DOHH2 (cell line): ENCODE measurements around the gene CLK4.

ENCODE experiments used
- H3F3A ChIP-seq: fragments of 200-600 bp; sonication (generic), shearing (Covaris generic); 2 replicates; pipeline ENCODE4 v1.6.0; 2016; ENCODE audit warnings: antibody characterized with exemption, mild to moderate bottlenecking; ENCODE audit not compliant: control insufficient read depth, insufficient read depth
- H3K27ac ChIP-seq: fragments of 200-600 bp; sonication (generic); 2 replicates; pipeline ENCODE4 v1.5.1; 2014; ENCODE audit warnings: low read depth, mild to moderate bottlenecking, low read length, moderate library complexity
- H3K27me3 ChIP-seq: fragments of 200-600 bp; sonication (generic); 2 replicates; pipeline ENCODE4 v1.6.1; 2014; ENCODE audit warnings: mild to moderate bottlenecking, low read length, mixed read lengths; ENCODE audit not compliant: control insufficient read depth
- H3K36me3 ChIP-seq: fragments of 200-600 bp; sonication (generic); 2 replicates; pipeline ENCODE4 v1.6.1; 2014; ENCODE audit warnings: mild to moderate bottlenecking, low read length, moderate library complexity, mixed read lengths; ENCODE audit not compliant: control insufficient read depth
- H3K4me1 ChIP-seq: fragments of 200-600 bp; sonication (generic); 2 replicates; pipeline ENCODE4 v1.6.1; 2014; ENCODE audit warnings: mild to moderate bottlenecking, low read length, mixed read lengths; ENCODE audit not compliant: control insufficient read depth
- H3K4me2 ChIP-seq: fragments of 200-600 bp; sonication (generic); 2 replicates; pipeline ENCODE4 v1.6.0; 2014; ENCODE audit warnings: mild to moderate bottlenecking, low read length, moderate library complexity
- H3K4me3 ChIP-seq: fragments of 200-600 bp; sonication (generic); 2 replicates; pipeline ENCODE4 v1.5.1; 2014; ENCODE audit warnings: mild to moderate bottlenecking, low read length, mixed read lengths
- H3K79me2 ChIP-seq: fragments of 200-600 bp; sonication (generic); 2 replicates; pipeline ENCODE4 v1.6.1; 2014; ENCODE audit warnings: mild to moderate bottlenecking, low read length, mixed read lengths; ENCODE audit not compliant: control insufficient read depth
- H3K9me2 ChIP-seq: fragments of 200-600 bp; sonication (generic); replicated peaks from 2 replicates; pipeline ENCODE4 v1.6.1; 2014; ENCODE audit warnings: mild to moderate bottlenecking, low read length, mixed read lengths; ENCODE audit not compliant: control insufficient read depth
- H3K9me3 ChIP-seq: fragments of 200-600 bp; sonication (generic); 2 replicates; pipeline ENCODE4 v1.6.1; 2014; ENCODE audit warnings: antibody characterized with exemption, low read length, mixed read lengths; ENCODE audit not compliant: control insufficient read depth, insufficient read depth
- H4K20me1 ChIP-seq: fragments of 200-600 bp; sonication (generic); 2 replicates; pipeline ENCODE4 v1.6.0; 2014; ENCODE audit warnings: low read depth, mild to moderate bottlenecking, antibody characterized with exemption, low read length, moderate library complexity; ENCODE audit not compliant: control insufficient read depth, insufficient read depth
- CTCF ChIP-seq: fragments of 200-600 bp; sonication (generic); IDR thresholded peaks from one replicate; pipeline ENCODE4 v1.5.1; 2014; ENCODE audit warnings: antibody characterized with exemption, mild to moderate bottlenecking, low read depth, low read length; ENCODE audit not compliant: poor library complexity, severe bottlenecking
- EZH2phosphoT487 ChIP-seq: fragments of 200-600 bp; sonication (generic); IDR thresholded peaks from 2 replicates; pipeline ENCODE4 v1.6.1; 2017; ENCODE audit warnings: borderline replicate concordance, mild to moderate bottlenecking, antibody characterized with exemption, low read length, moderate library complexity, mixed read lengths

The CLK4 gene

GRCh38 chr5:178577376-178577839 lies 49.4 kb downstream of the CLK4 start:
- no peaks in the 10 kb centered on the region for H3F3A ChIP-seq
- H3K4me2 ChIP-seq: no peak overlapping the region
- no peaks in the 10 kb centered on the region for H4K20me1 ChIP-seq
- H3K79me2 ChIP-seq: no peaks in the 10 kb centered on the region
- no peak overlapping the region for H3K4me3 ChIP-seq
- no peaks in the 10 kb centered on the region for H3K9me2 ChIP-seq
- no peaks in the 10 kb centered on the region for H3K36me3 ChIP-seq
- H3K27me3 ChIP-seq: no peaks in the 10 kb centered on the region
- no peaks in the 10 kb centered on the region for H3K9me3 ChIP-seq
- no peak overlapping the region for H3K27ac ChIP-seq
- no peaks in the 10 kb centered on the region for H3K4me1 ChIP-seq
- TF ChIP-seq CTCF (no peak), EZH2phosphoT487 (no peak)

- Histone ChIP-seq H3K9me3 (no peaks in the 10 kb centered on the region), H3K79me2 (no peaks in the 10 kb centered on the region), H3K4me2 (no peak overlapping the region), H3K9me2 (no peaks in the 10 kb centered on the region), H3K36me3 (no peaks in the 10 kb centered on the region), H3K4me3 (no peak overlapping the region), H3F3A (no peaks in the 10 kb centered on the region), H3K27me3 (no peaks in the 10 kb centered on the region), H3K4me1 (no peaks in the 10 kb centered on the region), H4K20me1 (no peaks in the 10 kb centered on the region), H3K27ac (no peak overlapping the region)
- TF ChIP-seq CTCF: no peak
These were observed 50.1 kb downstream of the CLK4 start for GRCh38 chr5:178576591-178577351.

- no peaks in the 10 kb centered on the region for H4K20me1 ChIP-seq
- no peaks in the 10 kb centered on the region for H3K4me1 ChIP-seq
- no peak overlapping the region for H3K4me2 ChIP-seq
- no peaks in the 10 kb centered on the region for H3K9me2 ChIP-seq
- no peak overlapping the region for H3K4me3 ChIP-seq
- H3K27me3 ChIP-seq: no peaks in the 10 kb centered on the region
- no peaks in the 10 kb centered on the region for H3K9me3 ChIP-seq
- no peaks in the 10 kb centered on the region for H3F3A ChIP-seq
- no peak overlapping the region for H3K27ac ChIP-seq
- no peaks in the 10 kb centered on the region for H3K79me2 ChIP-seq
- H3K36me3 ChIP-seq: no peaks in the 10 kb centered on the region
- no peak for TF ChIP-seq EZH2phosphoT487
These were observed 53.6 kb downstream of the CLK4 start for GRCh38 chr5:178573216-178573615.

GRCh38 chr5:178572617-178573016 lies 54.2 kb downstream of the CLK4 start:
- Histone ChIP-seq H3K4me2 (no peak overlapping the region), H3K4me3 (no peak overlapping the region), H4K20me1 (no peaks in the 10 kb centered on the region), H3K27me3 (no peaks in the 10 kb centered on the region), H3K4me1 (no peaks in the 10 kb centered on the region), H3K79me2 (no peaks in the 10 kb centered on the region), H3F3A (no peaks in the 10 kb centered on the region), H3K36me3 (no peaks in the 10 kb centered on the region), H3K9me2 (no peaks in the 10 kb centered on the region), H3K9me3 (no peaks in the 10 kb centered on the region), H3K27ac (no peak overlapping the region)
- TF ChIP-seq CTCF: no peak
- TF ChIP-seq EZH2phosphoT487: no peak
